DMS114 treated with DMSO at 0.1 percent for 48 hours (cell line): ENCODE results near the gene VSIG8.

ENCODE experiments used
- DNase-seq: peaks from one replicate; lab custom pipeline; 2025; ENCODE audit not compliant: unreplicated experiment; lab: John Stamatoyannopoulos, UW

Gene VSIG8

GRCh38 chr1:159859767-159860322 is 2.6 kb downstream of the VSIG8 start:
- DNase-seq = no peak

GRCh38 chr1:159857889-159858288 is 4.6 kb downstream of the VSIG8 start:
- no peak for DNase-seq

DNA sequence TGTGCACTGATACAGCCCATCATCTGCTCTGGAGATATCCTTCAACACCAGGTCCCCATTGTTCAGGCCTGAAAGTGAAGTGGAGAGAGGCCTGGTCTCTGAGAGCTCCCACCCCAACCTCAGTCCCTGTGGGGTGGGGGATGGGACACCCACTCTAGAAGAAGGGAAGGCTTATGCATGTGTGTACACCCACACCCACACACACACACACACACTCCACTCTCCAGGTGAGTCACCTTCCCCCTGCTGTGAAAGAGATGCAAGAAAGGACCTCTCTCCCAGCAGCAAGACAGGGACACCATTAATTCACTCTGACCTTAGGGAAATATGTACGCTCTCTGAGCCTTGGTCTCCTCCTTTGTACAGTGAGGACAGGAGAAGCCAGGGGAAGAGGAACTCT is 5.9 kb downstream of the VSIG8 start:
- DNase-seq = no peak

DNA sequence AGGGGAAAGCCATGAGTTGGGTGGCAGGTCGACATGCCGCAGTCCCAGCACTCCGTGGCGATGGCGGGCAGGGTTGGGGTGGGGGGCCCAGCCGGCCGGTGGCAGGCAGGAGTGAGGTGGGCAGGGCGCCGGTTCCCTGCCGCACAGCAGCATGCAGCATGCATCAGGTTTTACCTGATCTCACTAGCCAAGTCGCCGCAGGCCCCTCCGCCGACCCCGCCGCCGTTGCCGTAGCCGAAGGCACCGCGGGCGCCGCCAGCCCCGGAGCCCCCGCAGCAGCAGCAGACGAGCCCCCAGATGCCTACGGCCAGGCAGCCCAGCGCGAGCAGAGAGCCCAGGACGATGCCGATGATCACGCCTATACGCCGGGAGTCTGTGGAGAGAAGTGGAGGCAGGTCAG is 6.7 kb downstream of the VSIG8 start:
- DNase-seq = no peak

DNA sequence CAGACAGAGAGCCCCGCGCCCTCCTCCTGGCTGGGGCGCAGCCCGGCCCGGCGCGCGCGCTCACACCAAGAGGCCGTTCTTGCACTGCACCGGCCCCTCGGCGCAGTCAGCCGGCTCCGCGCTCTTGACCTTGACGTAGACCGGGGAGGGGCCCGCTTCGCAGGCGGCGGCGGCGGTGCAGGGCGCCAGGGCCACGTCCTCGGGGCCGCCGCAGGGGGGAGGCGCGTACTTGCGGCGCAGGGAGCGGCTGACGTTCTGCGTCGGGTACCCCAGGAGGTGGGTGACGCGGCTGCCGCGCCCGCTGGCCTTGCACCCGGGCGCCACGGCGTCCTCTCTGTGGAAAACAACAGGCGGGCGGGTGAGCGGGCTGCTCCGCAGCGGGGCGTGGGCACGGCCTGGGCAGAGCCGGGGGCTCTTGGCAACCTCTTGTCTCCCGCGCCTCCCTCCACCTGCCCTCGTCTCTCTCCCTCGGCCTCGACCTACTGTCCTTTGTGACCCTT is 7.7 kb downstream of the VSIG8 start:
- DNase-seq = peak; percentile 42

GRCh38 chr1:159854116-159854692 is 8.3 kb downstream of the VSIG8 start:
- DNase-seq = peak; percentile 52

DNA sequence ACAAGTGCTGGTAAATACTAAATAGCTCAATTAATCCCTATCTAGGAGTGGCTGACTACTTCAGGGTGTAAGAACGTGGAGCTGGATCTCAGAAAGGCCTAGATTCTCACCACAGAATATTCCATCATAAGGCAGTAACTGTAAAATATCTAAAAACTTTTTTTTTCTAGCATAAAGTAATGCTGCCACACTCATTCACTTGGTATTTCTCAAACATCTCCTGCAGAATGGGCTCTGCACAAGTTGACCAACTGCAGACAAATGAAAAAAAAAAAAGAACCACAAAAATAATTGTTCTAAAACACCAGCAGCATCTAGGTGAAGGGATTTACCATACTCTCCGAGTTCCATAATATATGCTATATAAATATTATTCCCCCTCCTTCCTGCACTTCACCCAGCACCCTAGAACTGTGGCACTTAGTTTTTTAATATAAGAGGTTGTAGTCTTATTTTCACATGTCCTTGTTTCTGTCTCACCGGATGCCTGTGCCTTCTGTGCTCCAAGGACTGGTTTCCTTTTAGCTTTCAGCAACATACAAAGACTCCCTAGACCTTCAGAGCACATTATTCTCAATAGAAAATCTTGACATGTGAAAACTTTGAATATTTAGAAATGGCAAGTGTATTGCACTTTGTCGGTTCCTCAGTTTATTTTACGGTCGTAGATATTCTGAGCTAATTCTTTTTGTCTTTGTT is 8.9 kb downstream of the VSIG8 start:
- DNase-seq = no peak

DNA sequence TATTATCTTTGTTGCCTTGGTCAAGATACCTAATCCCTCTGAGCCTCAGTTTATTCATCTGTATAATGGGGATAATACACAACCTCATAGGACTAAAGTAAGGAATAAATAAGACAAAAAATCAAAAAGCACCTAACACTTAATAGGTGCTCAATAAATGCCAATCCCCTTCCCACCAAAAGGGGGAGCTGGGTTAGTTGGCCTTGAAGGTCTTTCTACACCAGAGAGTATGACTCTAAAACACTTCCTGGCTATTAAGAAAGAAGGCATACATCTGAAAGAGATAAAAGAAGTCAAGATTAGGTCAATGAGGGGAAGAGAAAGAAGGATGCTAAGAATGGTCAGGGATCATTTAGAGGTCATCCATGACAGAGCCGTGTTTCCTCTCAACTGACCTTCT is 11.1 kb downstream of the VSIG8 start:
- DNase-seq = no peak

DNA sequence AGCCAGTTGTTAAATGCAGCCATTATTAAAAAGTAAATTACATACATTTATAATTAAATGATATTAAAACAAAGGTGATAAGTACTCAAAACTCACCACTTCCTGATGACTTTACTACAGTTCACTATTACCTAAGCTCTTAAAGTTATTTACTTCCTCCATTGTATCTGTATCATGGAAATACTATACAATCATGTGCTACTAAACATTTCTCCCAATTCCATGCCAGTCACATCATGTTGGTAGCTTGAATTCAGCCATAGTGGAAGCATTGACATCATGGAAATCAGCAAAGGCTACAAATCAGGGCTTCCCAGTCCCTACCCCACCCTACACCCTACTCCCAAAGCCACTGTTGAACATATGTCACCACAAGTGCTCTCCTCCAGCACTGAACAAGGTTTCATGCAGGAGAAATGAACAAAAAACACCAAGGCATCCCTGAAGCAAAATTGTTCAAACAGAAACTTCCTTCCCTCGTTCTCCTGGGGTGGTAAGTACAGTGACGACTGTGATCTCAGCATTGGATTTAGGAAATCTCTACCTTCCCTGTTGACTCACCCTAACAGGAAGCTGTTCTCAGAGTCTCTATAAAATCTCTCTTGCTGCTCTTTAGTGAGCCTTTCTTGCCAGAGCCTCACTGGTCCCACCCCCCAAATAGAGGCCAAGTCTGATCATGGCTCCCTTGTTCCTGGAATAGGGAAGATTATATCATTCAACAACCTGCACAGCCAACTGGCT is 12.7 kb downstream of the VSIG8 start:
- DNase-seq = no peak

DNA sequence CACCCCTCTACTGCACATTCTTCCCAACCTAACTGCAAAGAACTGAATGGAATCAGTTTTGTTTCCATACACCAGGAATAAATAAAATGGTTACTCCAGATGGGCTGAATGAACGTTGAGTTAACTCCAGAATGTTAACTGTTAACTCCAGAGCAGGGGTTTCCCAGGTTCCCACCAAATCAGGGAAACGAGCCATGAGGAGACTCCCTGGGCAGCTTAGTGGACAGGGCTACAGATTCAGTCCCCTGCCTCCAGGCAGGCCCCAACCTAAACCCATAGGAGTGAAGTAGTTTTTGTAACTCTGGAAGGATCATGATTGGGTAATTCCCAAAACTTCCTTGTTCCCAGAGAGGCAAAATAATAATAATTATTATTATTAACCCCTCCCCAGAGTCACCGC is 14.1 kb downstream of the VSIG8 start:
- DNase-seq = no peak

DNA sequence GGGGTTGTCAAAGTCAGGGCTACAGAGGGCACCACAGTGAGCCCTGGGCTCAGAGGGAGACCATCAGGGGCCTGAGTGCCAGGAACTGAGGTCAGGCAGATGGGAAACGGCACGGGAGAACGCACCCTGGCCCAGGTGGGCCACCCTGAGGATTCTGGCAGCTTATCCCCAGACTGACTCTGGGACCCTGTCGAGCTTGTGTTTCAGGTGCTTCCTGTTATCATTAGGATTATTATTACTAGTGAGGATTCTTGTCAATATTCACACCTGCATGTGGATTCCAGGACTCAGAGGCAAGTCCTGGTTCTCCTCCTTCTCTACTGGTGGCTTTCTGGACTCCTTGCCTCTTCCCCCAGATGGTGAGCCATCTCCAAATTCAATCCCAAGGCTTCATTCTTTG is 15.2 kb downstream of the VSIG8 start:
- no peak for DNase-seq

DNA sequence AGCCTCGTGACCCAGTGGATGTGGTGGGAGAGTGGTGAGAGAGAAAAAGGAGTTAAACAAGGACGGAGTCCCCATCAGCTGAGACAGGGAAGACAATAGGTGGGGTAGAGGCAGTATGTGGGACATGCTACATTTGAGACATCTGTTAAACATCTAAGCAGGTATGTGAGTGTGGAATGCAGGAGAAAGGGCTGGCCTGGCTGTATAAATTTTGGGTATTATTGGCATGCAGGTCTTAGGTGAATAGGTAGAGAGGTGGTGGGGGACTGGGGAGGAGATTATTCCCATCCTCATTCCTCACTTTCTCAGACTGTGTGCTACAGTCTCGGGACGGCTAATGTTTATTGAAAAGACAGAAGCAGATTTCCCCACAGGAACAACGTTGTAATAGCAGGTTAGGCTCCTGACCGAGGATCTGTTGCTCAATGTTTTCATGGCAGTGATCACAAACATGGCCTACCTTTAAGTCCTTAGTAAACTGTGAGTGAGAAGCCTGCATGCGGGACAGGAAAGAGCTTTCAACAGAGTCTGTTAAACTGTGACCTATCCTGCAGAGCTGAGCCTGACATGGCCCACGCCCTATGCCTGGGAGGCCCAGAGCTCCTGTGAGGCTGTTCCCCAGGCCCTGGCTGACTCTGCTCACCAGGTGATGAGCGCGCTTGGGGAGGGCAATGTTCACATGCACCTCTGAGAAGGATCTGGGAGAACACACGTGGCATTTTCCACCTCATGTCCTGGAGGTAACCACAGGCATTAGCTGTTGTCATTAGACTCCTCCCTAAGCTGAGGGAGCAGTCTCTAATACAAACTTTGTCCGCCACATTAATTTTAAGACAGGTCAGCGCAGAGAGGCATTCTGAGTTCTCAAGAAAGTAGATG is 16.5 kb downstream of the VSIG8 start:
- no peak for DNase-seq

- DNase-seq = no peak
Observed at GRCh38 chr1:159843459-159843858, 19.0 kb downstream of the VSIG8 start.

- no peak for DNase-seq
Observed at GRCh38 chr1:159841749-159842148, 20.7 kb downstream of the VSIG8 start.

DNA sequence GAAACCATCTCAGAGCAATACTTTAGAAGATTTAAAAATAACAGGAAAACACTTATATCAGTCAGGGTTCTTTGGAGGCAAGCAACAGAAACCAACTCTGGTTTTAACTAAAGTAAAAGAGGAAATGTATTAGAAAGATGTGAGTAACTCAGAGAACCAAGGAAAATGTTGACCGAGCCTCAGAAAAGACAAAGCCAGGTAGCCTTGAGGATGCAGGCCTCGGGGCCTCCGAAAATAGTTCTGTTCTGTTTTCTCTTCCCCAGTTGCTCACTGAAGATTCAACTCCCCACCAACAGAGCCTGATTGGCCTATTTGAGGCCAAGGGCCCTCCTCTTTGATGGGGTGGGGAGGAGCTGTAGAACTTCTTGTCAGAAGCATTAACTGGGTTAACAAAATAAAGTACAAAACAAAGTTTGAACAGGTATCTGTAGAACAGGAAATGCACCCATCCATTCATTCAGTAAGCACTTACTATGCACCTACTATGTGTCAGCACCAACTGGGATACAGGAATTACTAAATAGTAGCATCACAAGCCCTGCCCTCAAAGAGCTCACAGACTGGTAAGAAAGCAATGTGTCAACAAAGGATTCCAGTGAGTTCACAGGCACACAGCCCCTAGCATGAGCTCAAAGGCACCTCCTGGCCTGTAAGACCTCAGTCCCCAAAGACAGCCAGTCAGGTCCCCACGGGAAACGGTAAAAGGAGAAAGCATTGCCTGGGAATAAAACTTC is 23.2 kb downstream of the VSIG8 start:
- DNase-seq = no peak

DNA sequence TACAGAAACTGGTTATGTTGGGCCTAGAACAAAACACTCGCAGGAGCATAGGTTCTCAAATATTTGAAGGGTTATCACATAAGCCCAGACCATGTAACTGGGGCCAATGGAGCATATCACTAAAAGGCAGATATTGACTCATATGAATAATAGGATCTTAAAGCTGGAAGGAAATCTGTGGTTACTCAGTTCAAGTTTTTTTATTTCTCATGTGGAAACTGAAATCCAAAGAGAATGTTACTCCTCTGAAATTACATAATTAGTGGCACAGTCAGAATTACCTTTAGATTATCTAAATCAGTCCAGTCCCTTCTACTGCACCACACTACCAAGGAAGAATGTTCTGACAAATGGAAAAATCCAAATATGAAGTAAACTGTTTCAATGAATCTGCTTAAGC is 23.7 kb downstream of the VSIG8 start:
- no peak for DNase-seq

GRCh38 chr1:159835862-159836525 is 26.5 kb downstream of the VSIG8 start:
- no peak for DNase-seq

GRCh38 chr1:159835356-159835755 is 27.1 kb downstream of the VSIG8 start:
- no peak for DNase-seq

- DNase-seq = no peak
Observed at GRCh38 chr1:159832309-159832708, 30.1 kb downstream of the VSIG8 start.
